ENCODE results near the gene CCDC102A. TPM values are rescaled to one million over a fixed set of nuclear protein-coding genes. Genes with fewer than 3 reads are reported as not detected.

The CCDC102A gene
- total and polyA plus RNA-seq, 10 of the 15 experiments (the other 5 are each of a cell fraction or from before 2014, with no cell fraction given), result 0.03 to 5.9 (median 2.4) TPM

DNA sequence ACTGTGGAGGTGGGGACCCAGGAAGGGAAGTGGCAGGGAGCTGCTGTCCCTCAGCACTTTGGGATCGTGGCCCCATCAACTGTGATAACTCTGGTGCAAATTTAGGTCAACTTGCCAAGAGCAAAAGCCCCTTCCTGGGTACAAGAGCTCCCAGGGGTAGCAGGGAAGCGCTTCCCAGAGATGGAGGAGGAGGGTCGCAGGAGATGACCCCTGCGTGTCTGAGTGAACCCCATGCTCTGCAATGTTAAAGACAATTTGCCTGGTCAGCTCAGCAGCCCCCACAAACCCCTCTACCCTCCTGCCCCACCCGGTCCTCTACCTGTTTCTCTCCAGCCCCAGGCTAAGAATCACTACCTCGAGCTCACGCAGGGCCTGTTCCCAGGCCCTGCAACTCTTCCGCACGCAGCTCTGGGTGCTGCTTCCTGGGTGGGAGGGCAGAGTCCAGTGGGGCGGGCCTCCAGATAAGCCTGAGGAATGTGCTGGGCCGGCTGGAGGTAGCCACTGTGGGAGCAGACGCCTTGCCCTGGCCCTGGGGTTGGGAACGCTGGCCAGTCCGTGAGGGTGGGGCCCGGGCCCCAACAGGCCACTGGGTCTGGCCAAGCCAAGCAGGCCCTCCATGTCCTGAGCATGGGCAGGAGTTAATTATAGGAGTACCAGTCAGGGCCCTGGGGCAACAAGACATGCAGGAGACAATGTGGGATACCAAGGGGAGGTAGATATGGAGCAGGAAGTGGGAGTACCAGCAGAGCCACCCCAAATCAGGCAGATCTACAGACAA lies 56.2 kb downstream of the CCDC102A start (continued):
- TF ChIP-seq, protein P1, sequence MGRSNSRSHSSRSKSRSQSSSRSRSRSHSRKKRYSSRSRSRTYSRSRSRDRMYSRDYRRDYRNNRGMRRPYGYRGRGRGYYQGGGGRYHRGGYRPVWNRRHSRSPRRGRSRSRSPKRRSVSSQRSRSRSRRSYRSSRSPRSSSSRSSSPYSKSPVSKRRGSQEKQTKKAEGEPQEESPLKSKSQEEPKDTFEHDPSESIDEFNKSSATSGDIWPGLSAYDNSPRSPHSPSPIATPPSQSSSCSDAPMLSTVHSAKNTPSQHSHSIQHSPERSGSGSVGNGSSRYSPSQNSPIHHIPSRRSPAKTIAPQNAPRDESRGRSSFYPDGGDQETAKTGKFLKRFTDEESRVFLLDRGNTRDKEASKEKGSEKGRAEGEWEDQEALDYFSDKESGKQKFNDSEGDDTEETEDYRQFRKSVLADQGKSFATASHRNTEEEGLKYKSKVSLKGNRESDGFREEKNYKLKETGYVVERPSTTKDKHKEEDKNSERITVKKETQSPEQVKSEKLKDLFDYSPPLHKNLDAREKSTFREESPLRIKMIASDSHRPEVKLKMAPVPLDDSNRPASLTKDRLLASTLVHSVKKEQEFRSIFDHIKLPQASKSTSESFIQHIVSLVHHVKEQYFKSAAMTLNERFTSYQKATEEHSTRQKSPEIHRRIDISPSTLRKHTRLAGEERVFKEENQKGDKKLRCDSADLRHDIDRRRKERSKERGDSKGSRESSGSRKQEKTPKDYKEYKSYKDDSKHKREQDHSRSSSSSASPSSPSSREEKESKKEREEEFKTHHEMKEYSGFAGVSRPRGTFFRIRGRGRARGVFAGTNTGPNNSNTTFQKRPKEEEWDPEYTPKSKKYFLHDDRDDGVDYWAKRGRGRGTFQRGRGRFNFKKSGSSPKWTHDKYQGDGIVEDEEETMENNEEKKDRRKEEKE (IDR thresholded peaks at IDR 0.05), result no peak

DNA sequence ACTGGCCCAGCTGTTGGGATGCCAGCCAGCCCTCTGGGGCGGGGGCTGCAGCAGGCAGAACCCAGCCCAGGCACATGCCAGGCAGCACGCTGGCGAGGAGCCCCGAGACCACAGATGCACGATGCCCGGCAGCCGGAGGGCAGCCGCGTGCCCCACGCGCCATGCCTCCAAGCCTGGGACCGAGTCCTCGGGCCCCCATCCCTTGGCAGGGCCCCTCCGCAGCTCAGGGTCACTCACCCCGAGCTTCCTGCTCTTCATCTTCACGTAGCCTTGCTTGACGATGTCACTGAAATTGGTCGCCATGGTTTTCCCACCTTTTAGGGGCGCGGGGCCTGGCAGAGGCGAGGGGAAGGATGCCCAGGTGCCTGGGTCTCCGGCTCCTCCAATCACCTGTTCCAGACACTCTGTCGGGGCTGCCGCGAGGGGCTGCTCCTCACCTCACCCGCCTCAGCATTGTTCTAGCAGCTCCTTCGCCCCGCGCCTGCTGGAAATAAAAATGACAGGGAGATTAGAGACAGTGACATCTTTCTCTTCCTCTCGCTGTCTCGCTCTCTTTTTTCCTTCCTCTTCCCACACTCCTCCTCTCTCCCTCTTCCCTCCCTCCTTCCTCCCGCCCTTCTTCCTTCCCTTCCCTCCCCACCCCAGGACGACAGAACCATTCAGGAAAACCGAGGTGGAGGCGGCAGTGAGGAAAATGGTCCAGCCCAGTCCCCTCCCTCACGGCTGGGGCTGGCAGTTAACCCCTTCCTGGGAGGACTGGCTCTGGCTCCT lies 57.0 kb downstream of the CCDC102A start:
- Histone ChIP-seq H3K4me3 (no peak overlapping the region), H3K27me3 (replicated peaks in 1 of 2; ENCODE audit: control insufficient read depth in 2 of 2, insufficient read depth in 2 of 2, low read length in 1 of 2) (no peaks in the 10 kb centered on the region), H3K9ac (ENCODE audit: control insufficient read depth, insufficient read depth, low read length) (no peak overlapping the region), H4K20me1 (ENCODE audit: control insufficient read depth, insufficient read depth) (no peaks in the 10 kb centered on the region), H3K4me1 (ENCODE audit: control insufficient read depth, insufficient read depth, low read length) (peaks cover 16% of the 10 kb centered on the region), H3K27ac (ENCODE audit: control insufficient read depth, insufficient read depth) (no peak overlapping the region), H3K79me2 (ENCODE audit: control insufficient read depth, insufficient read depth, low read length) (no peaks in the 10 kb centered on the region), H2AFZ (ENCODE audit: control insufficient read depth, low read depth, low read length) (no peak overlapping the region), H3K4me2 (ENCODE audit: control insufficient read depth, insufficient read depth) (no peak overlapping the region), H3K9me3 (replicated peaks; ENCODE audit: control insufficient read depth, insufficient read depth, low read length) (no peaks in the 10 kb centered on the region), H3K36me3 (ENCODE audit: control insufficient read depth in 2 of 2, insufficient read depth in 2 of 2, low read length in 1 of 2) (no peaks in the 10 kb centered on the region)
- TF ChIP-seq, protein P2, sequence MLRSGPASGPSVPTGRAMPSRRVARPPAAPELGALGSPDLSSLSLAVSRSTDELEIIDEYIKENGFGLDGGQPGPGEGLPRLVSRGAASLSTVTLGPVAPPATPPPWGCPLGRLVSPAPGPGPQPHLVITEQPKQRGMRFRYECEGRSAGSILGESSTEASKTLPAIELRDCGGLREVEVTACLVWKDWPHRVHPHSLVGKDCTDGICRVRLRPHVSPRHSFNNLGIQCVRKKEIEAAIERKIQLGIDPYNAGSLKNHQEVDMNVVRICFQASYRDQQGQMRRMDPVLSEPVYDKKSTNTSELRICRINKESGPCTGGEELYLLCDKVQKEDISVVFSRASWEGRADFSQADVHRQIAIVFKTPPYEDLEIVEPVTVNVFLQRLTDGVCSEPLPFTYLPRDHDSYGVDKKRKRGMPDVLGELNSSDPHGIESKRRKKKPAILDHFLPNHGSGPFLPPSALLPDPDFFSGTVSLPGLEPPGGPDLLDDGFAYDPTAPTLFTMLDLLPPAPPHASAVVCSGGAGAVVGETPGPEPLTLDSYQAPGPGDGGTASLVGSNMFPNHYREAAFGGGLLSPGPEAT (IDR thresholded peaks at IDR 0.05; ENCODE audit: low read depth), result no peak
- no peak for TF ChIP-seq HCFC1 (IDR thresholded peaks at IDR 0.05; ENCODE audit: low read length)
- TF ChIP-seq RCOR1 (conservative IDR thresholded peaks at IDR 0.05; ENCODE audit: low read depth, low read length), result no peak
- no peak for TF ChIP-seq SUPT20H (IDR thresholded peaks at IDR 0.05; ENCODE audit: borderline replicate concordance, control insufficient read depth, low read depth, low read length)
- intact Hi-C loops (cut with micrococcal nuclease; ENCODE audit: unreplicated experiment), result no loop called here
- FAIRE-seq (no peak), DNase-seq (ENCODE audit: low read depth, low spot score) (no peak), ATAC-seq (no peak)
- ChIA-PET RAD21 (ENCODE audit: unreplicated experiment) (interaction anchor here (0.9 kb wide), 1 partner anchor 40 kb away, joined by 3 read pairs; no protein-coding TSS in a partner anchor), POLR2A (no interaction called here), CTCF (interaction anchor here (0.9 to 1.6 kb wide), 2 partner anchors 17 kb away, joined by 3 to 5 read pairs; partner anchors contain the start of gene POLR2C), SMC1A (ENCODE audit: uncharacterized antibody, unreplicated experiment) (interaction anchor here (1.4 kb wide), 1 partner anchor 7 kb away, joined by 4 read pairs; the partner anchor contains the start of gene DOK4)
- in situ Hi-C loops (cut with MboI), result no loop called here
- BruUV-seq (replicated peaks), result no TSS peak
- 70% methylated on average over 30 of the region's 36 CpGs for WGBS (ENCODE audit: insufficient coverage, insufficient replicate concordance, low lambda C conversion rate, missing lambda C conversion rate)

All from GM12878 (cell line).